Kidney capillary endothelial cell (primary cell): ENCODE data around the gene PHAF1.

Experiments
- DNase-seq: peaks from one replicate; pipeline ENCODE4 v3.0.0-alpha.2; 2018; ENCODE audit warnings: low spot score

PHAF1 gene

GRCh38 chr16:67147437-67148140 is 37.8 kb downstream of the PHAF1 start:
- no peak for DNase-seq

- no peak for DNase-seq
These were observed 38.5 kb downstream of the PHAF1 start for GRCh38 chr16:67148221-67148620.

- DNase-seq, result no peak
These were observed 39.0 kb downstream of the PHAF1 start for GRCh38 chr16:67148656-67149275.

- DNase-seq, result no peak
These were observed 39.7 kb downstream of the PHAF1 start for GRCh38 chr16:67149276-67150046.

DNA sequence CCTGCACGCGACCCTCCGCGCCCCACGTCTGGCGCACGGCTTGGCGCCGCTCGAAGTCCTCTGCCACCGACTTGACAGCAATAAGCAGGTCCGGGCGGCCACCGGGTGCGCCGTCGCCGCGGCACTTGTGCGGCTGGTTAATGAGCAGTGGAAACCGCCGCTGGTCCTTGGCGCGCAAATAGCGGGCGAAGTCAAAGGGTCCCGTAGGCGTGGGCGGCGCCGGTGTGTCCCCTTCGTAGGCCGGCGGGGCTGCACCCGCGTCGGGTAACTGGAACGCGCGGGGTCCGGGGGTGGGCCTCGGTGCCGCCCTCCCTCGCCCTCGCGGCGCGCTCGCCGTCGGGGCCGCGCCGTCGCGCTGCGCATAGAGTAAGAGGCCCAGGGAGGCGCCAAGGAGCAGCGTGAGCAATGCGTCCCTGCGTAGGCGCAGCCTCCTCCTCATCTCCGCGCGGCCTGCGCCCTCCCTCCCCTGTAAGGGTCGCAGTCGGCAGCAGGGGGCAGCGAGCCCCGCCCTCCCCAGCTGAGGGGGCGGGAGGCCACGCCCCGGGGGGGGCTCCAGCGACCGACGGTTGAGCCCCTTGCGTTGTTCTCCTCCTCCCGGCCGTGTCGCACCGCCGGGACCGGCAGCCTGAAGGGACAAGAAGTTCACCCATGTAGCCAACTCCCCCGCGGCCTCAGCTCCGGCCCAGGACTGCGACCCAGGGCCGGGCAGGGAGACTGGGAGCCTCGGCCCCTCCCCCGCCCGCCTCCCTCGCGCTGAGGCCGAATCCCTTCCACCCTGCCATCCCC is 40.5 kb downstream of the PHAF1 start:
- DNase-seq, result no peak

GRCh38 chr16:67150833-67151396 is 41.2 kb downstream of the PHAF1 start, which contains the start of gene B3GNT9:
Gene B3GNT9, minus strand, starts transcription at chr16:67150998. Its CDS starts 513 bp downstream, at chr16:67150485.
- DNase-seq, result no peak

GRCh38 chr16:67151431-67152097 is 41.8 kb downstream of the PHAF1 start:
- no peak for DNase-seq

- no peak for DNase-seq
These were observed 45.0 kb downstream of the PHAF1 start for GRCh38 chr16:67154578-67155294.

DNA sequence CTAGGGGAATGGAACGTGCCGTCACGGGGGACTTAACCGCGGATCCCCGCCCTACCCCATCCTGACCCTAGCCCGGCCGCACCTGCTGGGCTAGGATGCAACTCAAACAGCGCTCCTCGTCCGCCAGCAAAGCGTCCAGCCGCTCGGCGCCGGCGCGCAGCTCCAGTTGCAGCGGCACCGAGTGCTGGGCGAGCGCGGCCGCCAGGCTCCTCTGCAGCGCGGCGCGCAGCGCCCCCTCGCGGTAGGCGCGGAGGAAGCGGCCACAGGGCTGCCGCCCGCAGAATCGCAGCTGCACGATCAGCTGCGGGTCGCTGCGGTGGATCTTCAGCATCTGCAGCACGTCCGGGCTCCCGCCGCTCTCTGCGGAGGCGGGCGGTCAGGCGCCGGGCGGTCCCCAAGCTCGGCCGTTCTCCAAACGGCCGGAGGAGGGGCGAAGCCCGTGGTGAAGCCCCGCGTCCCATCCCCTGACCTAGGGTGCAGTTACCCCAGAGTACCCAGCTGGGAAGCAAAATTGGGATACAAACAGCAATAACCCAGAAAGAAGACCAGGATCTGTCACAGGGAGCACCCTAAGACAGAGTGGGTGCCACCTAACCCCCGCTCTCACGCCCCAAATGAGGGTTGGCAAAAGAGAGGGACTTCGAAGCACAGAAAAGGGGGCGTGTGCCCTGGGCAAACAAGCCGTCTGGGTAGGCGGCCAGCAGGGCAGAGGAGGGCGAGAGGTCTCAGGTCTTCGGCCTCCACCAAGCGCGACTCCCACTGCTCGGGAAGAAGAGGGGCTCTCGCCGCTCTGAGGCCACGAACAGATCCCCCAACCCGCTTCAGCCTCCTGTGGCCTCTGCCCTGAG is 45.8 kb downstream of the PHAF1 start:
- peak; percentile 77 for DNase-seq

GRCh38 chr16:67156143-67156844 is 46.6 kb downstream of the PHAF1 start:
- DNase-seq, result no peak

DNA sequence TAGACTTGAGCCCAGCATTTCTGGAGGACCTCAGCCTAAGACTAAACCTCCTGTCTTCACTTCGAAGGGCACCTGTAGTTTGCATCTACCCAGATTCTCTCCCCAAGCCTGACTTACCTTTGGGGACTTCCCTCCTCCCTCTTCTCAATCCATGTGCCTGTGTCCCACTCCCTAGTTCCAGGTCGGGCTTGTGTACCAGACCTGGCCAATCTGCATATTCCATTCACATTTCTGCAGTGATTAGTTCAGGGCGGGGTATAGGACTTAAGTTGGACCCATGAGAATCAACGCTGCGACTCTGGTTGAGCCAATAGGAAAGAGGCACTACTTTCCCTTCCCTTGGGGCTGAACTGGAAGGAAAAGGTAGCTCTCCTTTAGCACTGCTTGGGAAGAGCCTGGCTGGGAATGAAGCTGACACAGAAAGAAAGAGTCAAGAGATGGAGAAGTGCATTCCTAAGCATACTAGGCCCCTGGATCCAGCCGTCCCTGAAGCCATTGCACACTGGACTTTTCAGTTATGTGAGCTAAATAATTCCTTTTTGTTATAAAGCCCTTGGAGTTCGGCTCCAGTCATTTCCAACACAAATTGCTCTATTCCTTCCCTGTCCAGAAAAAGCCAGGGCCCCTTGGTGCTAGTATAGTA is 47.5 kb downstream of the PHAF1 start:
- DNase-seq, result no peak

DNA sequence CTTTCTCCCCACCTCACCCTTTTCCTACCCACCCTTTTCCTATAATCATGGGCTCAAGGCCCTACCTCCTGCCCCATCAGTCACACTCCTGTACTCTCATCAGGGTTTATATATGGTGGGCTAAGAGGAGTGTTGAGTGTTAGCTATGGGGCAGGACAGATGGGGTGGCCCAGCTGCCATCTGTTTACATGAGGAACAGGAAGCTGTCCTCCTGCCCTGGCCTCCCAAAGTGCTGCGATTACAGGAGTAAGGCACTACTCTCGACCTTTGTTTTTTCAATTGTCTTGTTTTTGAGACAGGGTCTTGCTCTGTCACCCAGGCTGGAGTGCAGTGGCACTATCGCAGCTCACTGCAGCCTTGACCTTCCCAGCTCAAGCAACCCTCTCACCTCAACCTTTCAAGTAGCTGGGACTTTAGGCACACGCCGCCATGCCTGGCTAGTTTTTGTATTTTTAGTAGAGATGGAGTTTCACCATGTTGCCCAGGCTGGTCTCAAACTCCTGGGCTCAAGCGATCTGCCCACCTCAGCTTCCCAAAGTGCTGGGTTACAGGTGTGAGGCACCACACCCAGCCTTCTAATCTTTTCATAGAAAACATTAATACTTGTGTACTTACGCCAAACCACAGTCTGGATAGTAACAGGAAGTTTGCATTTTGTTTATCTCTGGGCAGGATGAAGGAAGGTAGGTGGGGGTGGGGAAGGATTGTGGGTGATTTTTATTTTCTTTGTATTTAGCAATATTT is 48.3 kb downstream of the PHAF1 start:
- DNase-seq, result no peak

DNA sequence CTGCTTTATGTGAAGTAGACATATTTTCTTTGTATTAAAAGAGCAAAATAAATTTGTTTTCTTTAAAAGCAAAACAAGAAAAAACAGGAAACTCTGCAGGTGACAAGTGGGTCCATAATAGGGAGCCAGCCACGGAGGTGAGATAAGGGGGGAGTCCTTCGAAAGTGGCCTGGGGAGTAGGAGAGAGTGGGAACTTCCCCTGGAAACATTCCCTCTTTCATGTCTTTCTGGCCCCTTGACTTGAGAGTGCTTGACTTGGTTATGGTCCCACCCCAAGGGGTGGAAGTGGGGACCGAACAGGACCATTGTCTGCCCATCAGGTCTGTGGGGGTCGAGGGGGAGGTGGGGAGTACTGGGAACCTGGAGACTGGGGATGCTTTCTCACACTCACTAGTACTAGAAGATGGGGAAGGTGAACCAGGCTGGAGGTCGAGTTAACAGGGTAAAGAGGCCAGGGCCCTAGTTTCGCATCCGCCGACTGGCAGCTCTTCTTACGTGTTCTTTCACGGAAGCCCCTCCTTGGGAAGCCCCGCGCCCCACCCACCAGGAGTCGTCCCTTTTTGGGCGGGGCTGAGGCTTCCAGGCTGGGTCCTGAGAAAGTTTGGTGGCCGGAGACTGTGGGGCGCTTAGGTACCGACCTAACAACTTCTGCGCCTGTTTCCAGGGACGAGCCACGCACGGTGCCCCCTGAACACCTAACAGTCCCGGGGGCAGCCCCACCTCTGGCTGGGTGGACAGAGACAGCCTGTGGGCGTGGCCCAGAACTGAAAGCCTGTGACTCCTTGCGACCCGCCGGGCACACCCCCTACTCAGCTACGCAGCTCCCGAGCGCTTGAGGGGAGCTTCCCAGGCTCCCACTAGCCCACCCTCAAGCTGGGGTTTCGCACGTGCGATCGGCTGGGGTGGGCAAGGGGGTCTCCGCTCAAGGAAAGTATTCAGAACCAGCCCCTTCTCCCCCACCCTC is 49.2 kb downstream of the PHAF1 start:
- DNase-seq, result no peak

GRCh38 chr16:67161595-67162058 is 51.9 kb downstream of the PHAF1 start:
- DNase-seq, result no peak

DNA sequence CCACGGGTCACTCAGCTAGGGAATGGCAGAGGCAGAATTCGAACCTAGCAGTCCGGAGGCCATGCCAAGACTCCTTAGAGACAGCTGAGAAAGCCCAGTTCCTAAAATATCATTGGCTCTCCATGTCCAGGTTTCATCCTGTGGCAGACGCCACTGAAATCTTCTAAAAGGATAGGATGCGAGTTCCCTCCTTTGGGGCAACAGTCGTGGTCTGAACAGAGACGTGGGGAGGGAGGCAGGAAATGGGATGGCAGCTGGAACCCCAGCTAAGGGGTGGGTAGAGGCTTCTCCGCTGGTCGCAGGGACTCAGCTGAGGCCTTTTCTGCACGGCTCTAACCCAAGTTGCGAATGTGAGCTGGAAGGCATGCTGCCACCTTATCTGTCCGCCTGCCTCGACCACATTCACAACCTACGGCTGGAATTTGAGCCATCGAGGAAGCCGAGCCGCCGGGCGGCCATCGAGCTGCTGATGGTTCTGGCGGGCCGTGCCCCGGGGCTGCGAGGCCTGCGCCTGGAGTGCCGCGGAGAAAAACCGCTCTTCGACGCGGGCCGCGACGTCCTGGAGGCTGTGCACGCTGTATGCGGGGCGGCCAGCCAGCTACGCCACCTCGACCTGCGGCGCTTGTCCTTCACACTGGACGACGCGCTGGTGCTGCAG is 52.9 kb downstream of the PHAF1 start:
- DNase-seq, result no peak
